ENCODE results near the gene TTYH3. TPM values are rescaled to one million over a fixed set of nuclear protein-coding genes. Genes with fewer than 3 reads are reported as not detected.

Gene TTYH3
- total RNA-seq, 1 donor from 2014 or later: 250 TPM

DNA sequence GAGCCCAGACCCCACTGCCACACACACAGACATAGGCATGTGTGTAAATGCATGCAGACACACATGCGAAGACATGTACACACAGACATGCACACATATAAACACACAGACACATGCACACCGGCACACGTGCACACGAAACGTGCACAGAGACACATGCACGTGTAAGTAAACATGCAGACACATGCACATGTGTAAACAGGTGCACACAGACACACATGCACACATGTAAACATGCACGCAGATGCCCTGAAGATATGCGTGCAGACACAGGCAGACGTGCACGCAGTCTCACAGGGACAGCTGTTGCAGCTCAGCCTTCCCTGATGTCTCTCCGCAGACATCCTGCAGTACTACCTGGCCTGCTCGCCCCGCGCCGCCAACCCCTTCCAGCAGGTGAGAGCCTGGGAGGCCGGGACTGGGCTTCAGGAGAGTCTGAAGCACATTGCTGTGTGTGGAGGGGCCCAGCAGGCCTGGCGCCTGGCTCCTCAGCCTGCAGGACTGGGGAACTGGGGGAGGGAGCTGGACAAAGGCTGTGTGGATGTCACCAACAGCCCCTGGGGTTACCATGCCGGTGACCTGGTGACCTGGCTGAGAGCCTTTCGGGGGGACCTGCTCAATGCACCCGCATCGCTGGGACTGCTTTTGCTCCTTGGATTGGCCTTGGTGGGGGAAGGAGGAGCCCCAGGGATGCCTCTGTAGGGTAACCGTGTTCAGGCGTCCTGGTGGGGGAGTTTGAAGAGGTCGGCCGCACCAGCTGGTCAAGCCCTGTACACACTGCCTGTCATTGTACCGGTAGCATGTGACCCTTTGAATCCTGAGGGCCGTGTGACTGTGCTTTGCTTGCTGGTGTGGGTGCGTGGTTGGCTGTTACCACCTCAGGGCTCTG is 20.3 kb downstream of the TTYH3 start:
- Mint-ChIP-seq H3K36me3 (ENCODE audit: low read depth, unreplicated experiment) (peaks cover 16% of the 10 kb centered on the region), H3K9me3 (ENCODE audit: unreplicated experiment) (no peaks in the 10 kb centered on the region), H3K27ac (ENCODE audit: unreplicated experiment) (no peak overlapping the region), H3K27me3 (ENCODE audit: unreplicated experiment) (peaks cover 4% of the 10 kb centered on the region), H3K4me1 (ENCODE audit: unreplicated experiment) (peaks cover 1% of the 10 kb centered on the region), H3K4me3 (ENCODE audit: unreplicated experiment) (peak overlapping the region; percentile 47)
- TF ChIP-seq CTCF (IDR thresholded peaks at IDR 0.05; ENCODE audit: unreplicated experiment): no peak
- no peak for DNase-seq (ENCODE audit: low spot score)

- Mint-ChIP-seq H3K27ac (ENCODE audit: unreplicated experiment) (no peak overlapping the region), H3K27me3 (ENCODE audit: unreplicated experiment) (peaks cover 7% of the 10 kb centered on the region)
Observed at GRCh38 chr7:2652736-2653060, 20.9 kb downstream of the TTYH3 start.

DNA sequence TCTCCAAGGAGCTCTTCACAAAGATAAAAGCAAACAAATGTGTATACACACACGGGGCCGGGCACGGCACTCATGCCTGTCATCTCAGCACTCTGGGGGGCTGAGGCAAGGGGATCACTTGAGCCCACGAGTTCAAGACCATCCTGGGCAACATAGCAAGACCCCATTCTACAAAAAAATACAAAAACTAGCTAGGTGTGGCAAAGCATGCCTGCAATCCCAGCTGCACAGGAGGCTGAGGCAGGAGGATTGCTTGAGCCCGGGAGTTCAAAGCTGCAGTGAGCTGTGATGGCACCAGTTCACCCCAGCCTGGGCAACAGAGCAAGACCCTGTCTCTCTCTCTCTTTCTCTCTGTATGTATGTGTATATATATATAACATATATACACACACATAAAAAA is 22.3 kb downstream of the TTYH3 start:
- peaks cover 5% of the 10 kb centered on the region for H3K27me3 Mint-ChIP-seq (ENCODE audit: unreplicated experiment)
- H3K9me3 Mint-ChIP-seq (ENCODE audit: unreplicated experiment): no peaks in the 10 kb centered on the region
- peaks cover 20% of the 10 kb centered on the region for H3K36me3 Mint-ChIP-seq (ENCODE audit: low read depth, unreplicated experiment)
- H3K27ac Mint-ChIP-seq (ENCODE audit: unreplicated experiment): no peak overlapping the region
- TF ChIP-seq CTCF (IDR thresholded peaks at IDR 0.05; ENCODE audit: unreplicated experiment): no peak
- no peak overlapping the region for H3K4me3 Mint-ChIP-seq (ENCODE audit: unreplicated experiment)
- DNase-seq (ENCODE audit: low spot score): no peak
- peaks cover 4% of the 10 kb centered on the region for H3K4me1 Mint-ChIP-seq (ENCODE audit: unreplicated experiment)

More at GRCh38 chr7:2652736-2653060, 20.9 kb downstream of the TTYH3 start:
- no peak for TF ChIP-seq CTCF (IDR thresholded peaks at IDR 0.05; ENCODE audit: unreplicated experiment)
- no peak for DNase-seq (ENCODE audit: low spot score)
- Mint-ChIP-seq H3K36me3 (ENCODE audit: low read depth, unreplicated experiment) (peaks cover 20% of the 10 kb centered on the region), H3K9me3 (ENCODE audit: unreplicated experiment) (no peaks in the 10 kb centered on the region), H3K4me3 (ENCODE audit: unreplicated experiment) (no peak overlapping the region), H3K4me1 (ENCODE audit: unreplicated experiment) (peaks cover 4% of the 10 kb centered on the region)

DNA sequence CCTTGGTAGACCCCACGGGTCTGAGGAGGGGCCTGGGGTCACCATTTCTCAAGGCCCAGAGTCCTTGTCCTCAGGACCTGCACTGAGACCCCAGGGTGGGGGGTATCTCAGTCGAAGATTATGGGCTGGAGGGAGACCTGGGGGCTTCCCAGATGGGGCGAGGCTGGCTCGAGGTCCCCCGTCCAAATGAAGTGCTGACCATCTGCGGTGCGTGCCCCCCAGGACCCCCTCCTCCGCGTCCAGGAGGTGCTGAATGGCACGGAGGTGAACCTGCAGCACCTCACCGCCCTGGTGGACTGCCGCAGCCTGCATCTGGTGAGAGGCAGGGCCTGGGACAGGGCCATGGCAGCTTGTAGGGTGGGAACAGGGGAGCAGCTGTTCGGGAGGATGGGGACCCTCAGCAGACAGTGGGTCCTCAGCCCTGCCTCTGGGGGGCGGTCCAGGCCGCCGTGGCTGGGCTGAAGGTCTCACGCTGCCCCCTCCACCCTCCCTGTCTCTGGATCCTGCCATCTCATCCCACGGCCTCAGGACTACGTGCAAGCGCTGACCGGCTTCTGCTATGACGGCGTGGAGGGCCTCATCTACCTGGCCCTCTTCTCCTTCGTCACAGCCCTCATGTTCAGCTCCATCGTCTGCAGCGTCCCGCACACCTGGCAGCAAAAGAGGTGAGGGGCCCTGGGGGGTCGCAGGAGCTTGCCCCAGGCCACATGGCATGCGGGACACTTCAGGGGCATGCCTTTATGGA is 24.3 kb downstream of the TTYH3 start:
- H3K36me3 Mint-ChIP-seq (ENCODE audit: low read depth, unreplicated experiment): peaks cover 12% of the 10 kb centered on the region
- no peak for DNase-seq (ENCODE audit: low spot score)
- no peak for TF ChIP-seq CTCF (IDR thresholded peaks at IDR 0.05; ENCODE audit: unreplicated experiment)
- H3K27ac Mint-ChIP-seq (ENCODE audit: unreplicated experiment): no peak overlapping the region
- peaks cover 7% of the 10 kb centered on the region for H3K27me3 Mint-ChIP-seq (ENCODE audit: unreplicated experiment)
- H3K4me3 Mint-ChIP-seq (ENCODE audit: unreplicated experiment): no peak overlapping the region
- peaks cover 4% of the 10 kb centered on the region for H3K4me1 Mint-ChIP-seq (ENCODE audit: unreplicated experiment)
- no peaks in the 10 kb centered on the region for H3K9me3 Mint-ChIP-seq (ENCODE audit: unreplicated experiment)

- H3K36me3 Mint-ChIP-seq (ENCODE audit: low read depth, unreplicated experiment): peaks cover 8% of the 10 kb centered on the region
- peaks cover 7% of the 10 kb centered on the region for H3K27me3 Mint-ChIP-seq (ENCODE audit: unreplicated experiment)
- no peaks in the 10 kb centered on the region for H3K9me3 Mint-ChIP-seq (ENCODE audit: unreplicated experiment)
- H3K27ac Mint-ChIP-seq (ENCODE audit: unreplicated experiment): peak overlapping the region; percentile 6
- TF ChIP-seq CTCF (IDR thresholded peaks at IDR 0.05; ENCODE audit: unreplicated experiment): no peak
- peak overlapping the region; percentile 76 for H3K4me3 Mint-ChIP-seq (ENCODE audit: unreplicated experiment)
- H3K4me1 Mint-ChIP-seq (ENCODE audit: unreplicated experiment): peaks cover 4% of the 10 kb centered on the region
- DNase-seq (ENCODE audit: low spot score): no peak
Observed at GRCh38 chr7:2657208-2657607, 25.4 kb downstream of the TTYH3 start.

Measured in endothelial cell (in vitro differentiated cells).